Left lobe of liver (tissue), 2 donors: ENCODE data around the gene ANKRD42. TPM values are rescaled to one million over a fixed set of nuclear protein-coding genes. Genes with fewer than 3 reads are reported as not detected.
A peak's percentile ranks its signal among the peaks of the same experiment; 100 is the strongest.
"Not testable (repeated sequence)": the region's sequence is repeated elsewhere in the genome, so short reads cannot be mapped to it uniquely, and the experiment has no call there.

Experiments
- ATAC-seq: fragments of 200-7000 bp; cut with Tn5 transposase; one replicate; pipeline ENCODE4 v1.9.1; 2020; ENCODE audit warnings: mild to moderate bottlenecking, moderate library complexity
- DNase-seq: peaks from one replicate; pipeline ENCODE4 v3.0.0-alpha.2; 2020; ENCODE audit warnings: low spot score
- total RNA-seq: library from RNA; stranded (reverse); gene quantifications from one replicate; pipeline ENCODE4 v1.2.1, GENCODE V29; 2021
- donor health status: DM: no; HTN: no; CAD: no; lungs with moderate emphysema.
- donor health status: DM: no; HTN: yes; CAD: no.

The ANKRD42 gene
- total RNA-seq, 1 donor from 2014 or later: 4.3 TPM

DNA sequence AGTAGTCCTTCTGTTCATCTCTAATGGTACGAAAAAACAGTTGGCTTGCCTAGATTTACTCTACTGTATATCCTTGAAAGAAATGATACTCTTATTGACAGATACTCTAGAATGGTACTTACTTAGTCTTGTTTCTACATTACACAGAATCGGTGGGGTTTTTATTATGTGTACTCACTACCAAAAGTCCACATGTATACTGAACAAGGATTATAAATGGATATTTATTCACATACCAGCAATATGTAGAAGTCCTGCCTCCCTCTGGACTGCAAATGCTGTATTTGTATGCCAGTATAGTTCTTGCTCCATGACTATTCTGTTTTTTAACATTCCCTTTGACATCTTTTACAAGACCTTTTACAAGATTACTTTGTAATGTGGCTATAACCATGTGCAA lies 22.6 kb upstream of the ANKRD42 start:
- DNase-seq: no peak
- no peak for ATAC-seq

DNA sequence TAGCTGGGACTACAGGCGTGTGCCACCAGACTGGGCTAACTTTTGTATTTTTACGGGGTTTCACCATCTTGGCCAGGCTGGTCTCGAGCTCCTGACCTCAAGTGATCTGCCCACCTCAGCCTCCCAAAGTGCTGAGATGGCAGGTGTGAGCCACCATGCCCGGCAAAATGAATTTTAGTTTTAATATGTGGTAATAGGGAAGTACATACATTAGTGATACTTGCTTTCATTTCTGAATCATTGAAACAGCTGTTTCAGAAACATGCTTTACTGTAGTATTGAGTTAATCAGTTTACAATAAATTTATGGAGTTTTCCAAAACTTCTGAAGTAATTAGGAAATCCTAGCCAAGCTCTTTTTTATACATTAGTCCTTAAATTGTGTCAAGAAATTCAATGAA lies 21.0 kb upstream of the ANKRD42 start:
- DNase-seq (no peak), ATAC-seq (no peak)

DNA sequence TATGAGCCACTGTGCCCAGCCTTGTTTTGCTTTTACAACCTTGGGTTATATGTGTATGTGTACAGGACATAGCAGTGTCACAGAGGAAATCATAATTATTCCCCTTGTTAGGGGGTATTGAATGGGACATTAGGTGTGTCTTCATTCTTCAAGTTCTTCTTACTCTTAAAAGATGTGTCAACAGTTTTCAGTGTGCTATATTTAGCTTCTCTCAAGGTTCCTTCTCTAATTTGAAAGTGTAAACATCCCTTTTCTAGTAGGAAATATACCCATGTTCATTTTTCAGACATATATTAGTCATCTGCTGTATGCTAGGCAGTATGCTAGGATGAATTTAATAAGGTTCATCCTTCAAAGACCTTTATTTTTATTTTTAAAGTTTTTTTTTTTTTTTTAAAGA lies 19.5 kb upstream of the ANKRD42 start:
- no peak for ATAC-seq

GRCh38 chr11:83175815-83176214 lies 17.7 kb upstream of the ANKRD42 start:
- ATAC-seq (peak; percentile 37), DNase-seq (no peak)

More for the DNA sequence above, 19.5 kb upstream of the ANKRD42 start:
- no peak for DNase-seq

DNA sequence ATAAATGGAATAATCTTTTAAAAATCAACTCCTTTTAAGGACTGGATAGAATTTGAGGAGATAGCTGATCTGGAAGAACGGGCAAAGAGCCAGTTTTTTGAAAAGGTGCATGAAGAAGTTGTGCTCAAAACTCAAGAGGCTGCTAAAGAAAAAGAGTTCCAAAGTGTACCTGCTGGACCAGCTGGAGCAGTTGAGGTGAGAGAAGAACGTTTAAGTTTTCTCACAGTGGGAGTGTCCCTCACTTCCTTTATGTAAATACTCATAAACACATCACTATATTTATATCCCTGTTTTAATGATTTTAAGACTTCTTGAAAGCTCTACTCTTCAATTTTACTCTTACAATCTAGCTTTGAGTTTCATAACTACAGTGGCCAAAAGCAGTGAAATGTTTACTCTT lies 11.7 kb upstream of the ANKRD42 start:
- ATAC-seq: no peak

GRCh38 chr11:83185767-83186166 lies 7.7 kb upstream of the ANKRD42 start:
- ATAC-seq: no peak
- no peak for DNase-seq

More for the DNA sequence above, 11.7 kb upstream of the ANKRD42 start:
- no peak for DNase-seq

DNA sequence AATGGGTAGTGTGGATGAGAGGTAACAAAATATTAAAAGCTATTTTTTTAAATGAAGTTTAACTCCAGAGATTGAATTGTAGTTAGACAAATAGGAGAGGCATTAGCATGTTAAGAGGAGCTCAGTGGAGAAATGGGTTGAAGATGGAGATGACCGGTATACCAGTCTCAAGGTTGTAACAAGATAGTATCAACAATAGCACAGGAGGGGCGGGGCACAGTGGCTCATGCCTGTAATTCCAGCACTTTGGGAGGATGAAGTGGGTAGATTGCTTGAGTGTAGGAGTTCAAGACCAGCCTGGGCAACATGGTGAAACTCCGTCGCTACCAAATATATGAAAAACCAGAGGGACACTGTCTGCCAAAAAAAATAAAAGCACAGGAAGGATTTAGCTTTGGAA lies 6.0 kb upstream of the ANKRD42 start:
- DNase-seq: no peak
- no peak for ATAC-seq

DNA sequence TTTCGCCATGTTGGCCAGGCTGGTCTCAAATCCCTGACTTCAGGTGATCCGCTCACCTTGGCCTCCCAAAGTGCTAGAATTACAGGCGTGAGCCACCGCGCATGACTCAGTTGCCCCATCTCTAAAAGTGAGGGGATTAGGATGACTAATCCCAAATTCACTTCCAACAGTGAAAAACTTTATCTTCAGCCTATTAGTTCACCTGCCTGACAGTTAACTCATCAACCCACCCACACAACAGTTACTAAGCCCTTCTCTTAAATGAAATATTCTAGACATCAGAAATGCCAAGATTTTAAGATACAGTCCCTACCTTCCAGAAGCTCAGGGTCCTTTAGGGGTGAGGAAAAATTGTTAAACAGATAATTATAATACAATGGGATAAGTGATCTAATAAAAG lies 2.0 kb upstream of the ANKRD42 start:
- ATAC-seq: no peak

GRCh38 chr11:83191986-83192385 lies 1.5 kb upstream of the ANKRD42 start:
- DNase-seq (no peak), ATAC-seq (no peak)

More for the DNA sequence above, 2.0 kb upstream of the ANKRD42 start:
- DNase-seq: no peak

GRCh38 chr11:83192606-83193245 lies 786 bp upstream of the ANKRD42 start:
- ATAC-seq: no peak
- DNase-seq: no peak

GRCh38 chr11:83194281-83195142 lies 1.0 kb downstream of the ANKRD42 start:
- ATAC-seq (peak; percentile 64), DNase-seq (peak; percentile 53)

GRCh38 chr11:83195143-83195466 lies 1.6 kb downstream of the ANKRD42 start:
- DNase-seq (no peak), ATAC-seq (no peak)

DNA sequence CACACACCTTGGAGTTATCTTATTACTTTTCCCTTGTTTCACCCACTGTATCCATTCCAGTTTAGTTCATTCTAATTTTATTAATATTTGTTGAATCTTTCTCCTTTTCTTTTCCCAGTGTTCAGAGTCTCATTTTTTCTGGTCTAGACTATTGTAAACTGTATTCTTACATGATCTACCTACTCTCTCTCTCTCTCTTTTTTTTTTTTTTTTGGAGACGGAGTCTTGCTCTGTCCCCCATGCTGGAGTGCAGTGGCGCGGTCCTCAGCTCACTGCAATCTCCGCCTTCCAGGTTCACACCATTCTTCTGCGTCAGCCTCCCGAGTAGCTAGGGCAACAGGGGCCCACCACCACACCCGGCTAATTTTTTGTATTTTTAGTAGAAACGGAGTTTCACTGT lies 2.1 kb downstream of the ANKRD42 start:
- DNase-seq (no peak), ATAC-seq (no peak)

- DNase-seq (no peak), ATAC-seq (peak; percentile 40)
These were observed 6.5 kb downstream of the ANKRD42 start for GRCh38 chr11:83200035-83200434.

GRCh38 chr11:83205608-83206185 lies 12.2 kb downstream of the ANKRD42 start:
- peak; percentile 10 for ATAC-seq

GRCh38 chr11:83206221-83206620 lies 12.7 kb downstream of the ANKRD42 start:
- no peak for DNase-seq
- ATAC-seq: no peak

More at GRCh38 chr11:83205608-83206185, 12.2 kb downstream of the ANKRD42 start:
- no peak for DNase-seq

DNA sequence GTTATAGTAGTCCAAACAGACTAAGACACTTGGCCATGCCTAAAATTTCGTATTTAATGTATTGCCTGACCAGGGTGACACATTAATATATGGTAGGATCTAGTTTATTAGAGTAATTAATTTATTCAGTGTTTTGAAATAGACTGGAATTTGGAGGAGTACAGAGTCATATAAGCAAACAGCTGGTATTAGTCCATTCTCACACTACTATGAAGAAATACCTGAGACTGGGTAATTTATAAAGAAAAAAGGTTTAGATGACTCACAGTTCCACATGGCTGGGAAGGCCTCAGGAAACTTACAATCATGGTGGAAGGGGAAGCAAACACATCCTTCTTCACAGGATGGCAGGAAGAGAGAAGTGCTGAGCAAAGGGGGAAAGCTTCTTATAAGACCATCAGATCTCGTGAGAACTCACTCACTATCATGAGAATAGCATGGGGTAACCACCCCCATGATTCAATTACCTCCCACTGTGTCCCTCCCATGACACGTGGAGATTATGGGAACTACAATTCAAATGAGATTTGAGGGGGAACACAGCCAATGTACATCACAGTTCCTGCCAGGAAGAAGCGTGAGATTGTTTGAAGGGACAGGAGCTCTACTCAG lies 13.4 kb downstream of the ANKRD42 start:
- not testable (repeated sequence) for ATAC-seq, DNase-seq

DNA sequence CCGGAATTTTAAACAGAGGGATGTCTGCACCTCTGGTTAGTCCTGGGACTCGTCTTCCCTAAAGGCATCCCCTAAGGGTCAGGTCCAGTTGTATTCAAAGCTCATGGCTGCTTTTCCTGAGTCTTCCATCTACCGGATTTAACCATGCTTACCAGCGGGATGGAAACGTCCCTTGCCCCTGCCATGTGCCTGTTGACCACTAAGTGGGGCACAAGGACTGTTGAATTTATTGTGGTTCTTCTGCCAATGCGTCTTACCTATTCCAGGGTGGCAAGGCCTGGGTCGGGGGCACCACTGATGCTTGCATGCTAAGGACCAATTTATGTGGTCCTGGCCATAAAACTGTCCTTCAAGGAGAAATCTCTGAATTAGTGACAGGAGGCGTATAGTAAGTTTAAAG lies 25.6 kb downstream of the ANKRD42 start:
- no peak for ATAC-seq

DNA sequence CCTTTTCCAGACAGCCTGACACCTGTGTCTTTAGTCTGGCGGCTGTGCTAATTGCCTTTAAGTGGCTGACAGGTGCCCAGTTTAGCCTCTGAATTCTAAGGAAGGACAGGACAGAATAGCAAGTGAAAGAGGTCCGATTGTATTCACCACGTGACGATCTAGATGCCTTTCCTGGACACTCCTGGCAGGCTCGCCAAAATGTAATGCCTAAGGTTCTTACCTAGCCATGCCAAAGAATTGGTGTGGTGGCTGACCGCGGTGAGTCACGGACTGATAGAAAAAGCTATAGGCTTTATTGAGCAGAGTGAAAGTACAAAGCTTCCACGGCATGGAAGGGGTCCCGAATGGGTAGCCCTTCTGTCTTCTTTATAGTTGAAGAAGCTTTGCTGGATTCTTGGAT lies 26.7 kb downstream of the ANKRD42 start:
- ATAC-seq: no peak
- DNase-seq: no peak

More for the DNA sequence above, 25.6 kb downstream of the ANKRD42 start:
- DNase-seq: no peak

GRCh38 chr11:83221694-83222093 lies 28.2 kb downstream of the ANKRD42 start:
- DNase-seq (no peak), ATAC-seq (no peak)

DNA sequence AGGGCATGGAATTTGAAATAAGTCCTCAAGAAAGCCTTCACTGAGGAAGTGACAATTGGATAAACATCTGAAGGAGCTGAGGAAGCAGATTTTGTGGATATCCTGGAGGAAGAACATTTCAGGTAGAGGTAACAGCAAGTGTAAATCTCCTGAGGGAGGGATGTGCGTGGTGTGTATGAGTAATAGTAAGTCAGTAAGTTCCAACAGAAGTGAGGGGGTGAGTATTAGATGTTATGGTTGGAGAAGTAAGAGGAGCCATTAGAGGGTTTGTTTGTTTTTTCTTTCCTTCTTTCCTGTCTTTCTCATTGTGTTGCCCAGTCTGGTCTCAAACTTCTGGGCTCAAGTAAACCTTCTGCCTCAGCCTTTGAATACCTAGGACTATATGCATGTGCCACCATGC lies 29.0 kb downstream of the ANKRD42 start:
- DNase-seq (no peak), ATAC-seq (no peak)

- DNase-seq (no peak), ATAC-seq (no peak)
These were observed 29.9 kb downstream of the ANKRD42 start for GRCh38 chr11:83223457-83223856.
